ENCODE measurements around the gene PDLIM4. TPM values are rescaled to one million over a fixed set of nuclear protein-coding genes. Genes with fewer than 3 reads are reported as not detected.

PDLIM4 gene
- total and polyA plus RNA-seq, 8 donors = 7.7 to 13.5 (median 10.2) TPM

GRCh38 chr5:132271251-132272246, 14.1 kb downstream of the PDLIM4 start:
- intact Hi-C loops (cut with DNase I) = no loop called here
- DNase-seq (peak in 1 of 4 donors; percentile 82), ATAC-seq (peak; percentile 7)
- Histone ChIP-seq H3K27ac (no peak overlapping the region), H3K9me3 (no peaks in the 10 kb centered on the region), H3K27me3 (peaks cover 0 to 13% of the 10 kb centered on the region in 2 donors), H3K4me1 (peaks cover 0 to 5% of the 10 kb centered on the region in 2 donors), H3K36me3 (no peaks in the 10 kb centered on the region), H3K4me3 (peak overlapping the region in 1 of 2 donors; percentile 6)
- TF ChIP-seq CTCF (IDR thresholded peaks at IDR 0.05) = no peak

GRCh38 chr5:132272311-132273210, 15.1 kb downstream of the PDLIM4 start:
- TF ChIP-seq CTCF (IDR thresholded peaks at IDR 0.05) = peak; percentile 80 to 91
- intact Hi-C loops (cut with DNase I) = no loop called here
- Histone ChIP-seq H3K9me3 (no peaks in the 10 kb centered on the region), H3K36me3 (no peaks in the 10 kb centered on the region), H3K27me3 (peaks cover 0 to 13% of the 10 kb centered on the region in 2 donors), H3K4me3 (no peak overlapping the region), H3K4me1 (peaks cover 0 to 5% of the 10 kb centered on the region in 2 donors), H3K27ac (no peak overlapping the region)
- peak in 1 of 4 donors; percentile 61 for DNase-seq
- ATAC-seq = peak; percentile 67

- Histone ChIP-seq H3K27ac (no peak overlapping the region), H3K36me3 (no peaks in the 10 kb centered on the region), H3K27me3 (peaks cover 0 to 13% of the 10 kb centered on the region in 2 donors), H3K9me3 (no peaks in the 10 kb centered on the region), H3K4me1 (peaks cover 0 to 5% of the 10 kb centered on the region in 2 donors), H3K4me3 (no peak overlapping the region)
- ATAC-seq (no peak), DNase-seq (no peak)
- TF ChIP-seq CTCF (IDR thresholded peaks at IDR 0.05) = no peak
- intact Hi-C loops (cut with DNase I) = no loop called here
Observed at GRCh38 chr5:132273631-132274030, 16.1 kb downstream of the PDLIM4 start.

- H3K4me1 ChIP-seq = peaks cover 0 to 5% of the 10 kb centered on the region in 2 donors
- ATAC-seq = no peak
- H3K9me3 ChIP-seq = no peaks in the 10 kb centered on the region
- no peak for TF ChIP-seq CTCF (IDR thresholded peaks at IDR 0.05)
- no peak for DNase-seq
- no peak overlapping the region for H3K4me3 ChIP-seq
- no peaks in the 10 kb centered on the region for H3K36me3 ChIP-seq
- H3K27ac ChIP-seq = no peak overlapping the region
- intact Hi-C loops (cut with DNase I) = no loop called here
- peaks cover 0 to 13% of the 10 kb centered on the region in 2 donors for H3K27me3 ChIP-seq
Observed at GRCh38 chr5:132274050-132274792, 16.7 kb downstream of the PDLIM4 start.
